NCI-H82 treated with DMSO at 0.1 percent for 48 hours (cell line): Measurements from ENCODE around the gene TIAM1.
A peak's percentile ranks its signal among the peaks of the same experiment; 100 is the strongest.

Experiments
- DNase-seq: peaks from one replicate; lab custom pipeline; 2025; ENCODE audit not compliant: unreplicated experiment; lab: John Stamatoyannopoulos, UW

Gene TIAM1

DNA sequence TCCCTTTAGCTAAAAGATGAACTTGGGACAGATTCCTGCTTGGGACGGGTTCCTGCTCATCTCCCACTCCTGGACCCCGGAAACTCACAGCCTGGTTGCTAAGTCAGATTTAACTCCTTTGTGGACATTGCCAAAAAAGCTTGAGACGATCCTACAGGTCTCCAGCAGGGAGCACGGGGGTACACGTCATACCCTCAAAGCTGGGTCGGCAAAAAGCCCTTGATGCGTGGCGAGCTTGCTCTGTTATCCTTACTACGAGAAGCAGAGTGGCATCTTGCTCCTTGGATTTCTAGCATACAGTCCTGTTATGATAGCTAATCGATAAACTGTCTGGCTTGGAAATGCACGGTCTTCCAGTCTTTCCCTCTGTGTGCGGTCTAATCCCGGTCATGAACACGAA lies 244.9 kb downstream of the TIAM1 start:
- DNase-seq: no peak

DNA sequence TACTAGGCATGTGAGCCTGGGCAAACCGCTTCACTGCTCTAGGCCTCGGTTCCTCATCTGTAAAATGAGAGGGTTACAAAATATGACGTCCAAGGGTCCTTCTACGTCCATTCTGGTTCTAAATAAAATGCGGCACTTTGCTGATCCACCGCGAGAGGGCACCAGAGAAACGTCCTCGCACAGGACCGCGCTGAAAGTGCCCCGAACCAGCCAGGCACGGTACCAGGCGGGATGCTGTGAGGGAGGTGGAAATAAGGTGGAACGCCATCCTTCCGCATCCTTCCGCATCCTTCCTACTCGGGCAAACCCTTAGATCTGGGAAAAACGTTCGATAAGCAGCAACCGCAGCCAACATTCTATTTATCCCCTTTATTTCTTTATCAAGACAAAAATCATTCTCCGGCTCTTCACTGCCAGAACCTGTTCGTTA lies 245.5 kb downstream of the TIAM1 start:
- DNase-seq: peak; percentile 37

DNA sequence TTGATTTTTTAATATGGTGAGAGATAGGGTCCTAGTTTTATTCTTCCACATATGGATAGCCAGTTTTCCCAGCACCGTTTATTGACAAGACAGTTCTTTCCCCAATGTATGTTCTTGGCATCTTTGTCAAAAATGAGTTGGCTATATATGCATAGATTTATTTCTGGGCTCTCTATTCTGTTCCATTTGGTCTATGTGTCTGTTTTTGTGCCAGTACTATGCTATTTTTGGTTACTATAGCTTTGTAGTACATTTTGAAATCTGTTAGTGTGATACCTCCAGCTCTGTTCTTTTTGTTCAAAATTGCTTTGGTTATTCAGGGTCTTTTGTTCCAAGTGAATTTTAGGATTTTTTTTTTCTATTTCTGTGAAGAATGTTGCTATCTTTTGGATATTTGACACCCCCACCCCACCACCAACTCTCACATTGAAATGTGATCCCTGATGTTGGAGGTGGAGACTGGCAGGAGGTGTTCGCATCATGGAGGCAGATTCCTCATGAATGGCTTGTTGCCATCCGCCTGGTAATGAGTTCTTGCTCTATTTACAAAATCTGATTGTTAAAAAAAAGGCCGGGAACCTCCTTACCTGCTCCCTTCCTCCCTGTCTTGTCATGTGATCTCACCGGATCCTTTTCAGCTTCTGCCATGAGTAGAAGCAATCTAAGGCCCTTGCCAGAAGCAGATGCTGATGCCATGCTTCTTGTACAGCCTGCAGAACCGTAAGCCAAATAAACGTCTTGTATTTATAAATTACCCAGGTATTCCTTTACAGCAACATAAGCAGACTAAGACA lies 251.0 kb downstream of the TIAM1 start:
- DNase-seq: no peak

DNA sequence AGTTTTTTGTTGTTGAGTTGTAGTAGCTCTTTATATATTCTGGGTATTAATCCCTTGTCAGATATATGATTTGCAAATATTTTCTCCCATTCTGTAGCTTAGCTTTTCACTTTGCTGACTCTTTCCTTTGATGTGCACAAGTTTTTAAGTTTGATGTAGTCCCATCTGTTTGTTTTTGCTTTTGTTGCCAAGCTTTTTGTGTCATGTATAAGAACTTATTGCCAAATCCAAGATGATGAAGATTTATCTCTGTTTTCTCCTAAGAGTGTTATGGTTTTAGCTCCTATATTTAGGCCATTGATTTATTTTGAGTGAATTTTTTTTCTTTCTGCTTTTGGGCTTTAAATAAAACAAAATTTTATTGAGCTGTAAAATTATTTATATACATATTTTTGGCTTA lies 253.7 kb downstream of the TIAM1 start:
- no peak for DNase-seq

DNA sequence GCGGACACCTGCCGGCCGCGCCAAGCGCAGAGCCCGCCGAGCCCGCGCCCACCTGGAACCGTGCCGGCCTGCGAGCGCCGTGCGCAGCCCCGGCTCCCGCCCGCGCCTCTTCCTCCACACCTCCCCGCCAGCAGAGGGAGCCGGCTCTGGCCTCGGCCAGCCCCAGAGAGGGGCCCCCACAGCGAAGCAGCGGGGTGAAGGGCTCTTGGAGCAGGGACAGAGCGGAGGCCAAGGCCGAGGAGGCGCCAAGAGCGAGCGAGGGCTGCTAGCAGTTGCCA lies 255.6 kb downstream of the TIAM1 start:
- DNase-seq: no peak

DNA sequence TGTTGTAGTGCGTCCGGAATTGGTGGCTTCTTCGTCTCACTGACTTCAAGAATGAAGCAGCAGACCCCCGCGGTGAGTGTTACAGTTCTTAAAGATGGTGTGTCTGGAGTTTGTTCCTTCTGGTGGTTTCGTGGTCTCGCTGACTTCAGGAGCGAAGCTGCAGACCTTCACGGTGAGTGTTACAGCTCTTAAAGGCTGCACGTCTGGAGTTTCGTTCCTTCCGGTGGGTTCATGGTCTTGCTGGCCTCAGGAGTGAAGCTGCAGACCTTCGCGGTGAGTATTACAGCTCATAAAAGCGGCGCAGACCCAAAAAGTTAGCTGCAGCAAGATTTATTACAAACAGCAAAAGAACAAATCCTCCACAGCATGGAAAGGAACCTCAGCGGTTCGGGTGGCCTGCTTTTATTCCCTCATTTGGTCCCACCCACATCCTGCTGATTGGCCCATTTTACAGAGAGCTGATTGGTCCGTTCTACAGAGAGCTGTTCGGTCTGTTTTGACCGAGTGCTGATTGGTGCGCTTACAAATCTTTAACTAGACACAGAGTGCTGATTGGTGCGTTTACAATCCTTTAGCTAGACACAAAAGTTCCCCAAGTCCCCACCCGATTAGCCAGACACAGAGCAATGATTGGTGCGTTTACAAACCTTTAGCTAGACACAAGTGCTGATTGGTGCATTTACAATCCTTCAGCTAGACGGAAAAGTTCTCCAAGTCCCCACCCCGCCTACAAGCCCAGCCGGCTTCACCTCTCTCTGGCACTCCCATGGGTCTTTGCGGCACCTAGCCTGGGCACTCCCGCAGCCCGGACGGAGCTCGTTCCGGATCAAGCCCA lies 256.2 kb downstream of the TIAM1 start:
- no peak for DNase-seq

DNA sequence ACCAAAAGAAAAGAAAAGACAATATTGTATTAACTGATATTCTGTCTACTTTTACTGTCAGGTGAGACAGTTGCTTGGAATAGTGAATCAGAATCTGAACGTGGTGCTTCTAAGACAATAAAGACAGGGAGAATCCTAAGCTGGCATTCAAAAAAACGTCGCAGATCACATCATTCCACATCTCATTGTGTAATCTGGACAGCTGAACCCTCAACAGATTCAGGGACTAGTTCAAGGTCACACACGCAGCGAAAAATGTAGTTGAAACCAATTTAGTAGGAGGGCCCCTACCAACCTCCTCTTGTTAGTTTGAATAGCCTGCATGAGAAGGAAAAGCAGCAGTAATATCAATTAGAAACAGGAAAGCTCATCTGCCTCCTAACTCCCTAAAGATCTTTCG lies 259.4 kb downstream of the TIAM1 start:
- DNase-seq: no peak

DNA sequence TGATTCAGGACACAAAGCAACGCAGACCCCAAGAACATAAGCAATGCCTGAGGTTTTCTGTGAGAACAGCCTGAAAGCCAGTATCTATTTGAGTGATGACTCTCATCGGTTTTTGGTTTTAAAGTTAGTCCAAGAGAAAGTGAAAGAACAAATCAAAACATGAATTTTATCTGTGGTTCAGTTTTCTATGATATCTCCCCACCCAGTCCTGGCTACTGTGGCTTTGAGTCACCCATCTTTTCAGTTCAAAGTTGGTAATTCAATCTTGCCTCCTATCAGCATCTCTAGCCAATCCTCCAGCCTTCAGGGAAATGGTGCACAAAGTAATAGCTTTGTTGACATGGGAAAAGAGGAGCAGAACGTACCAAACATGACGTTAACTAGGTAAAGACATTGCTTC lies 265.3 kb downstream of the TIAM1 start:
- DNase-seq: no peak

DNA sequence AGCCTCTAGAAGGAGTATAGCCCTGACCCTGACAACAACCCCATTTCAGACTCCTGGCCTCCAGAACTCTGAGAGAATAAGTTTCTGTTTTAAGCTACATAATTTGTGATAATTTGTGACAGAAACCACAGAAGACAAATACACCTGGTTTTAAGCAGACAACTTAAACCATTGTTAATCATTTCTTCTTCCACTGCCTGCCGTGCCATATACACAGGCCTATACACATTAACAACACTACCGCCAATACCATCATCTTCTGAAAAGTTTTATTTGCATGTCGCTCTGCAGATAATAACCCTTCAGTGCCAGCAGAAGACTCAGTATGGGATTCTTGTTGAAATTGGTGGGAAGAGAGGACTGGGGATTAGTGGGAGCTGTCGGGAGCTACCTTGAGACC lies 265.8 kb downstream of the TIAM1 start:
- DNase-seq: no peak

DNA sequence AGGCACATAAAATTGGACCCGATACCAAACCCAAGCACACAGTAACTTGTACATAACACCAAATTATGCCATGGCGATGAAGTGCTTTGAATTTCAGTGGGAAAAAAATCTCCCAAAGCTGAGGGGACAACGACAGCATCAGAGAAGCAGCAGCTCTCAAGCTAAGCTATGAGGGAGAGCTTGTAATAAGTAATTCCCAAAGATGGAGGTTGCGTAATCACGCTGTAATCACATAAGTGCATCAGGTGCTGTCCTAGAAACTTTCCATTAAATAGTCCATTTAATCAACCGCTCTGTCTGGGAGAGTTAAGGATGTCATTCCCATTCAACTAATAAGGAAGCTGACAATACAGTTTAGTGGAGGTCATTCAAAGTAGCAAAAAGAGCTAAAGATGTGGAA lies 268.2 kb downstream of the TIAM1 start:
- DNase-seq: peak; percentile 59

DNA sequence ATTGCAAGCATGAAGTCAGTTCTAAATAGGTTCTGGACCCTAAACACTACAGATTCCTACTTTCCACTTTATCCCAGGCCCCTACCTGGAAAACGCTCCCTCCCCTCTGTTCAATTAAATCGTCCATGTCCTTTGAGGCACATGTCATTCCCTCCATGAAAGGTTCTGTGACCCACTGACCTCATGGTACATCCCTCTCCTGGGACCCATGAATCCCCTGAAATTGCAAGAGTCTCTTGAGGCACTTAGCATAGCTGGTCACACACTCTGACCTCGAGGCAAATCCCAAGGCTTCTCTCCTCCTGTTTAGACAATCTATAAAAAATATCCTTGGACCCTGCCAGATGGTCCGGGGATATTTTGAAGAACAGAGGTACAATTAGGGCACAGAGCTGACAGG lies 271.5 kb downstream of the TIAM1 start:
- peak; percentile 75 for DNase-seq
